ENCODE measurements around the gene PKIG. TPM values are rescaled to one million over a fixed set of nuclear protein-coding genes. Genes with fewer than 3 reads are reported as not detected.

Gene PKIG
- total and polyA plus RNA-seq, 2 donors (not counting 3 experiments of a cell fraction or from before 2014, with no cell fraction given) = 135 to 167 TPM

- Histone ChIP-seq H3K27me3 (ENCODE audit: control insufficient read depth in 2 of 2, insufficient read depth in 2 of 2, low read length in 2 of 2) (no peaks in the 10 kb centered on the region), H3K9ac (replicated peaks; ENCODE audit: extremely low read depth, insufficient read depth, low read length) (no peak overlapping the region), H3K27ac (ENCODE audit: insufficient read depth, low read depth, low read length) (no peak overlapping the region), H3K36me3 (ENCODE audit: control insufficient read depth in 2 of 2, extremely low read depth in 1 of 2, insufficient read depth in 2 of 2, low read length in 2 of 2) (no peaks in the 10 kb centered on the region), H3K4me2 (ENCODE audit: insufficient read depth, low read length) (no peak overlapping the region), H3K9me3 (replicated peaks; ENCODE audit: control insufficient read depth, insufficient read depth, low read length) (no peaks in the 10 kb centered on the region), H3K79me2 (ENCODE audit: control insufficient read depth, insufficient read depth, low read length) (peaks cover 26% of the 10 kb centered on the region), H2AFZ (ENCODE audit: low read depth, low read length) (no peak overlapping the region), H3K4me1 (ENCODE audit: control insufficient read depth, extremely low read depth, insufficient read depth, low read length) (peaks cover 20% of the 10 kb centered on the region), H3K4me3 (replicated peaks in 1 of 3; ENCODE audit: insufficient read depth in 1 of 3, low read depth in 1 of 3, low read length in 3 of 3) (no peak overlapping the region), H4K20me1 (replicated peaks; ENCODE audit: control insufficient read depth, extremely low read depth, insufficient read depth, low read length) (no peaks in the 10 kb centered on the region), H3K9me1 (replicated peaks; ENCODE audit: control insufficient read depth, extremely low read depth, insufficient read depth, low read length) (no peaks in the 10 kb centered on the region)
- BruUV-seq (replicated peaks) = no TSS peak
- ChIA-PET POLR2A (no interaction called here), CTCF (interaction anchor here (1.6 to 2.8 kb wide), 2 partner anchors 15 to 76 kb away, joined by 4 to 9 read pairs; no protein-coding TSS in a partner anchor)
- intact Hi-C loops (cut with micrococcal nuclease) = loop anchor here (2.0 to 10.0 kb wide), 4 partner anchors 19 to 201 kb away; no protein-coding TSS in a partner anchor
- dilution Hi-C loops (cut with MboI; ENCODE audit: extremely low pct_ligation_motif_present, low sequenced_read_pairs) = no loop called here
- FAIRE-seq (no peak), DNase-seq (ENCODE audit: low read depth, low spot score) (no peak)
- TF ChIP-seq MAX (IDR thresholded peaks at IDR 0.05; ENCODE audit: insufficient read depth, insufficient read length) (no peak), GATA2 (IDR thresholded peaks at IDR 0.05; ENCODE audit: insufficient read depth, insufficient read length, low read depth, low read length) (no peak), FOS (IDR thresholded peaks at IDR 0.05; ENCODE audit: borderline replicate concordance, insufficient read depth, low read length) (no peak), POLR2A (IDR thresholded peaks at IDR 0.05; ENCODE audit: low read depth, low read length) (no peak), EZH2 (IDR thresholded peaks at IDR 0.05; ENCODE audit: borderline replicate concordance, low read depth, low read length, severe bottlenecking) (no peak), POLR2AphosphoS5 (IDR thresholded peaks at IDR 0.05; ENCODE audit: insufficient read depth, low read depth, low read length) (no peak), JUN (IDR thresholded peaks at IDR 0.05; ENCODE audit: borderline replicate concordance, insufficient read depth, insufficient read length, low read depth) (no peak), MYC (IDR thresholded peaks at IDR 0.05; ENCODE audit: low read depth, low read length) (no peak)
- TF ChIP-seq, protein P1, sequence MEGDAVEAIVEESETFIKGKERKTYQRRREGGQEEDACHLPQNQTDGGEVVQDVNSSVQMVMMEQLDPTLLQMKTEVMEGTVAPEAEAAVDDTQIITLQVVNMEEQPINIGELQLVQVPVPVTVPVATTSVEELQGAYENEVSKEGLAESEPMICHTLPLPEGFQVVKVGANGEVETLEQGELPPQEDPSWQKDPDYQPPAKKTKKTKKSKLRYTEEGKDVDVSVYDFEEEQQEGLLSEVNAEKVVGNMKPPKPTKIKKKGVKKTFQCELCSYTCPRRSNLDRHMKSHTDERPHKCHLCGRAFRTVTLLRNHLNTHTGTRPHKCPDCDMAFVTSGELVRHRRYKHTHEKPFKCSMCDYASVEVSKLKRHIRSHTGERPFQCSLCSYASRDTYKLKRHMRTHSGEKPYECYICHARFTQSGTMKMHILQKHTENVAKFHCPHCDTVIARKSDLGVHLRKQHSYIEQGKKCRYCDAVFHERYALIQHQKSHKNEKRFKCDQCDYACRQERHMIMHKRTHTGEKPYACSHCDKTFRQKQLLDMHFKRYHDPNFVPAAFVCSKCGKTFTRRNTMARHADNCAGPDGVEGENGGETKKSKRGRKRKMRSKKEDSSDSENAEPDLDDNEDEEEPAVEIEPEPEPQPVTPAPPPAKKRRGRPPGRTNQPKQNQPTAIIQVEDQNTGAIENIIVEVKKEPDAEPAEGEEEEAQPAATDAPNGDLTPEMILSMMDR (IDR thresholded peaks at IDR 0.05; ENCODE audit: extremely low read depth in 1 of 2, insufficient read depth in 1 of 2, low read depth in 1 of 2, low read length in 2 of 2) = no peak
Observed at GRCh38 chr20:44533928-44534327, 48.5 kb upstream of the PKIG start.
